Endothelial cell of umbilical vein (primary cell): ENCODE data around the gene RIMBP2. TPM values are rescaled to one million over a fixed set of nuclear protein-coding genes. Genes with fewer than 3 reads are reported as not detected.

Source experiments
- BruUV-seq: library from RNA; stranded (reverse); fragments of 400-500 nt; replicated peaks from 2 replicates; lab custom pipeline; 2021; lab: Mats Ljungman, UMichigan
- CTCF ChIA-PET: fragments of 300-600, 350-600 bp; sonication (Branson Sonifier 250); formaldehyde crosslinking; loops from one replicate; lab custom pipeline; 2021; ENCODE audit warnings: antibody characterized with exemption, inconsistent platforms; lab: Charles Lee
- POLR2A ChIA-PET: fragments of 300-600, 350-600 bp; sonication (Branson Sonifier 250); formaldehyde crosslinking; loops from one replicate; lab custom pipeline; 2021; ENCODE audit warnings: antibody characterized with exemption, inconsistent platforms; lab: Charles Lee
- DNase-seq: peaks from one replicate; pipeline ENCODE4 v3.0.0-alpha.2; 2011; ENCODE audit warnings: low read depth, low spot score
- FAIRE-seq: peaks from 2 replicates; lab custom pipeline; 2011; peaks lifted over from hg19 to GRCh38; lab: Jason Lieb, UNC
- H2AFZ ChIP-seq: 2 replicates; pipeline ENCODE4 v1.6.0; 2012; ENCODE audit warnings: low read depth, low read length, control low read depth, inconsistent platforms
- H3K27ac ChIP-seq: 2 replicates; pipeline ENCODE4 v1.5.1; 2011; ENCODE audit warnings: low read depth, mild to moderate bottlenecking, control low read depth, low read length, moderate library complexity; ENCODE audit not compliant: insufficient read depth
- H3K27me3 ChIP-seq, 2 experiments: 2 replicates each; pipeline versions ENCODE4 v1.6.0 to v1.6.1; 2011; ENCODE audit warnings: low read length in 2 of 2, mixed read lengths in 1 of 2; ENCODE audit not compliant: control insufficient read depth in 2 of 2, insufficient read depth in 2 of 2
- H3K36me3 ChIP-seq, 2 experiments: 2 replicates in 1 of 2; 3 replicates in 1 of 2; pipeline ENCODE4 v1.5.1; 2011; ENCODE audit warnings: low read length in 2 of 2, mild to moderate bottlenecking in 1 of 2, moderate library complexity in 1 of 2; ENCODE audit not compliant: control insufficient read depth in 2 of 2, insufficient read depth in 2 of 2; ENCODE audit errors: extremely low read depth in 1 of 2
- H3K4me1 ChIP-seq: 3 replicates; pipeline ENCODE4 v1.5.1; 2011; ENCODE audit warnings: mild to moderate bottlenecking, low read length; ENCODE audit not compliant: control insufficient read depth, insufficient read depth; ENCODE audit errors: extremely low read depth
- H3K4me2 ChIP-seq: 2 replicates; pipeline ENCODE4 v1.6.1; 2011; ENCODE audit warnings: low read length, control low read depth, mixed read lengths; ENCODE audit not compliant: insufficient read depth
- H3K4me3 ChIP-seq, 3 experiments: fragments of 200-600 bp in 1 of 3; sonication (generic), shearing (Covaris generic) in 1 of 3; replicated peaks in 1 of 3; 2 replicates each; pipeline ENCODE4 v1.5.1; 2011 to 2016; ENCODE audit warnings: control low read depth in 3 of 3, low read length in 3 of 3, mild to moderate bottlenecking in 2 of 3, inconsistent platforms in 1 of 3, low read depth in 1 of 3, moderate library complexity in 1 of 3; ENCODE audit not compliant: insufficient read depth in 1 of 3
- H3K79me2 ChIP-seq: 2 replicates; pipeline ENCODE4 v1.6.0; 2012; ENCODE audit warnings: low read length, inconsistent platforms; ENCODE audit not compliant: control insufficient read depth, insufficient read depth
- H3K9ac ChIP-seq: replicated peaks from 2 replicates; pipeline ENCODE3; 2011; ENCODE audit warnings: low read length, control low read depth; ENCODE audit not compliant: insufficient read depth; ENCODE audit errors: extremely low read depth
- H3K9me1 ChIP-seq: replicated peaks from 3 replicates; pipeline ENCODE4 v1.6.0; 2011; ENCODE audit warnings: mild to moderate bottlenecking, low read length; ENCODE audit not compliant: control insufficient read depth, insufficient read depth; ENCODE audit errors: extremely low read depth
- H3K9me3 ChIP-seq: replicated peaks from 2 replicates; pipeline ENCODE4 v1.5.1; 2012; ENCODE audit warnings: low read length, inconsistent platforms; ENCODE audit not compliant: control insufficient read depth, insufficient read depth
- H4K20me1 ChIP-seq: replicated peaks from 2 replicates; pipeline ENCODE3; 2011; ENCODE audit warnings: mild to moderate bottlenecking, low read length; ENCODE audit not compliant: control insufficient read depth, insufficient read depth; ENCODE audit errors: extremely low read depth
- EZH2 ChIP-seq: IDR thresholded peaks from 2 replicates; pipeline ENCODE4 v1.6.1; 2012; ENCODE audit warnings: borderline replicate concordance, low read depth, mild to moderate bottlenecking, moderate library complexity, low read length, inconsistent platforms; ENCODE audit not compliant: severe bottlenecking
- FOS ChIP-seq: IDR thresholded peaks from 2 replicates; pipeline ENCODE4 v1.6.1; 2011; ENCODE audit warnings: mild to moderate bottlenecking, low read length, moderate library complexity, borderline replicate concordance; ENCODE audit not compliant: insufficient read depth
- GATA2 ChIP-seq: IDR thresholded peaks from 2 replicates; pipeline ENCODE4 v1.7.0; 2011; ENCODE audit warnings: low read depth, mild to moderate bottlenecking, moderate library complexity, mixed read lengths, low read length; ENCODE audit not compliant: insufficient read length, insufficient read depth
- JUN ChIP-seq: IDR thresholded peaks from 2 replicates; pipeline ENCODE4 v1.6.1; 2011; ENCODE audit warnings: borderline replicate concordance, low read depth; ENCODE audit not compliant: insufficient read length, insufficient read depth
- MYC ChIP-seq: IDR thresholded peaks from one replicate; pipeline ENCODE4 v1.6.1; 2011; ENCODE audit warnings: mild to moderate bottlenecking, low read depth, low read length
- POLR2A ChIP-seq: IDR thresholded peaks from 2 replicates; pipeline ENCODE4 v1.6.1; 2012; ENCODE audit warnings: low read depth, mild to moderate bottlenecking, control low read depth, low read length
- POLR2AphosphoS5 ChIP-seq: IDR thresholded peaks from 2 replicates; pipeline ENCODE4 v1.6.1; 2012; ENCODE audit warnings: low read depth, mild to moderate bottlenecking, control low read depth, low read length, moderate library complexity; ENCODE audit not compliant: insufficient read depth
- dilution Hi-C: fragments of 300-500 bp; cut with MboI; formaldehyde crosslinking; loops from one replicate; pipeline ENCODE4 v1.15.0; 2019; ENCODE audit warnings: low sequenced_read_pairs; ENCODE audit not compliant: extremely low pct_ligation_motif_present
- intact Hi-C: fragments of 100-400 bp; cut with micrococcal nuclease; formaldehyde crosslinking; loops from one replicate; pipeline ENCODE4 v1.10.0; 2022
- polyA plus RNA-seq, 4 experiments: library from polyadenylated mRNA; depleted of rRNA in 3 of 4; stranded (reverse) in 3 of 4; unstranded in 1 of 4; fragments of >200 nt; gene quantifications; 2 replicates each; pipeline versions ENCODE4 v1.2.1 to v1.2.3, GENCODE V29; 2011 to 2012; ENCODE audit warnings: missing spikeins in 1 of 4
- total RNA-seq: library from RNA; stranded (reverse); gene quantifications from 2 replicates; pipeline ENCODE4 v1.2.3, GENCODE V29; 2021
- TF ChIP-seq, protein P1 (sequence below): IDR thresholded peaks from 2 replicates; pipeline ENCODE4 v1.6.1; 2011; ENCODE audit not compliant: insufficient read depth, insufficient read length
- TF ChIP-seq, protein P2 (sequence below), 2 donors: IDR thresholded peaks; 1 replicate in 1 of 2; 2 replicates in 1 of 2; pipeline ENCODE4 v1.5.1; 2011; ENCODE audit warnings: low read length in 2 of 2, mild to moderate bottlenecking in 2 of 2, moderate library complexity in 2 of 2, control low read depth in 1 of 2, inconsistent platforms in 1 of 2, low read depth in 1 of 2; ENCODE audit not compliant: insufficient read depth in 1 of 2; ENCODE audit errors: extremely low read depth in 1 of 2

The RIMBP2 gene
- total and polyA plus RNA-seq, 2 donors (not counting 3 experiments of a cell fraction or from before 2014, with no cell fraction given) = 0.04 TPM; not detected in 1

DNA sequence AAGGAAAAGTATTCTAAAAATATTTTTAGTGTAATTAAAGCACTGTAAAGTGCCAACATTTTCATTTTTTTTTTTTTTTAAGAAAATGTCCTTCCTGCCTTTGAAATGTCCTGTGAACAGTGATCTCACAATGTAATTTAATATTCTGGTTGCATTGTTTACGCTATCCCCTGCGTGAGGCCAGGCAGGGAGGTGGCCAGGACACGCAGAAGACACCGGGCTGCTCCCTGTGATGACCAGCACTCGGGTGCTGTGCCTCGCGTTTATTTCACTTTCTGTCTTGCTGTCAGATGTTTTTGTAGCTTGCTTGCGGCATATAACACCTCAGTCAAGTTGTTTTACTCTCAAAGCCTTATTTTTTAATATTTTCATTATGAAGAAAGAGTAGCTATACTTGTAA is 359.9 kb downstream of the RIMBP2 start:
- intact Hi-C loops (no loop called here), dilution Hi-C loops (no loop called here)
- Histone ChIP-seq H3K27ac (no peak overlapping the region), H2AFZ (no peak overlapping the region), H3K27me3 (no peaks in the 10 kb centered on the region), H3K9ac (no peak overlapping the region), H3K4me2 (no peak overlapping the region), H3K9me3 (peaks cover 4% of the 10 kb centered on the region), H4K20me1 (no peaks in the 10 kb centered on the region), H3K36me3 (no peaks in the 10 kb centered on the region), H3K4me3 (no peak overlapping the region), H3K4me1 (no peaks in the 10 kb centered on the region), H3K9me1 (no peaks in the 10 kb centered on the region), H3K79me2 (no peaks in the 10 kb centered on the region)
- no peak for DNase-seq
- FAIRE-seq = no peak
- BruUV-seq = no TSS peak
- TF ChIP-seq POLR2AphosphoS5 (no peak), JUN (no peak), FOS (no peak), GATA2 (no peak), MYC (no peak), EZH2 (no peak), POLR2A (no peak)
- TF ChIP-seq, protein P1, sequence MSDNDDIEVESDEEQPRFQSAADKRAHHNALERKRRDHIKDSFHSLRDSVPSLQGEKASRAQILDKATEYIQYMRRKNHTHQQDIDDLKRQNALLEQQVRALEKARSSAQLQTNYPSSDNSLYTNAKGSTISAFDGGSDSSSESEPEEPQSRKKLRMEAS = no peak
- TF ChIP-seq, protein P2, sequence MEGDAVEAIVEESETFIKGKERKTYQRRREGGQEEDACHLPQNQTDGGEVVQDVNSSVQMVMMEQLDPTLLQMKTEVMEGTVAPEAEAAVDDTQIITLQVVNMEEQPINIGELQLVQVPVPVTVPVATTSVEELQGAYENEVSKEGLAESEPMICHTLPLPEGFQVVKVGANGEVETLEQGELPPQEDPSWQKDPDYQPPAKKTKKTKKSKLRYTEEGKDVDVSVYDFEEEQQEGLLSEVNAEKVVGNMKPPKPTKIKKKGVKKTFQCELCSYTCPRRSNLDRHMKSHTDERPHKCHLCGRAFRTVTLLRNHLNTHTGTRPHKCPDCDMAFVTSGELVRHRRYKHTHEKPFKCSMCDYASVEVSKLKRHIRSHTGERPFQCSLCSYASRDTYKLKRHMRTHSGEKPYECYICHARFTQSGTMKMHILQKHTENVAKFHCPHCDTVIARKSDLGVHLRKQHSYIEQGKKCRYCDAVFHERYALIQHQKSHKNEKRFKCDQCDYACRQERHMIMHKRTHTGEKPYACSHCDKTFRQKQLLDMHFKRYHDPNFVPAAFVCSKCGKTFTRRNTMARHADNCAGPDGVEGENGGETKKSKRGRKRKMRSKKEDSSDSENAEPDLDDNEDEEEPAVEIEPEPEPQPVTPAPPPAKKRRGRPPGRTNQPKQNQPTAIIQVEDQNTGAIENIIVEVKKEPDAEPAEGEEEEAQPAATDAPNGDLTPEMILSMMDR (IDR thresholded peaks at IDR 0.05; ENCODE audit: extremely low read depth in 1 of 2, insufficient read depth in 1 of 2, low read depth in 1 of 2, low read length in 2 of 2) = no peak
- POLR2A ChIA-PET = no interaction called here
- CTCF ChIA-PET = no interaction called here
